Lung (tissue), 5 donors: ENCODE results near the gene NRAS. TPM values are rescaled to one million over a fixed set of nuclear protein-coding genes. Genes with fewer than 3 reads are reported as not detected.

Experiments
- polyA plus RNA-seq, 2 donors: library from polyadenylated mRNA; stranded (reverse); fragments of 200-250 nt; gene quantifications; one replicate each; pipeline ENCODE4 v1.2.1, GENCODE V29; 2013
- small RNA-seq: library from RNA; depleted of rRNA; stranded (forward); fragments of <200 nt; gene quantifications from one replicate; pipeline ENCODE3, GENCODE V24; 2014; ENCODE audit warnings: low replicate concordance
- total RNA-seq, 2 donors: library from RNA; depleted of rRNA in 1 of 2; stranded (reverse); fragments of >200 nt in 1 of 2; gene quantifications; one replicate each; pipeline ENCODE4 v1.2.1, GENCODE V29; 2014 to 2021
- donor health status: Bipolar disorder and iron deficiency.
- donor health status: healthy.
- donor health status: DM: yes; HTN: yes; CAD: no.

The NRAS gene
- total and polyA plus RNA-seq, 4 donors = 14.6 to 43.3 (median 28.5) TPM

Small RNAs within 50 kb of the gene (small RNA-seq; reads per million reads assigned to genes)
- gene RN7SL432P (not detected), gene RNY1P13 (not detected)

Other genes starting within 250 kb of the NRAS start
- gene TRIM33, start 205.6 kb downstream of the NRAS start, total RNA-seq = 100 to 1,000 TPM in 1 of 2 donors, 10 to 100 TPM in 1; 26.7 to 102 TPM
- gene TRIM33, start 205.6 kb downstream of the NRAS start, polyA plus RNA-seq = 10 to 100 TPM in 1 of 2 donors, 1 to 10 TPM in 1; 9.5 to 10.8 TPM
- 10 to 100 TPM; 28.8 to 30.9 TPM for gene BCAS2, start 135.2 kb downstream of the NRAS start, total RNA-seq
- gene BCAS2, start 135.2 kb downstream of the NRAS start, polyA plus RNA-seq = 10 to 100 TPM; 22.4 to 31.3 TPM
- 1 to 10 TPM; 4.1 to 6.1 TPM for gene DENND2C, start 46.7 kb downstream of the NRAS start, total RNA-seq
- 1 to 10 TPM in 1 of 2 donors, under 1 TPM in 1; 1.00 to 2.0 TPM for gene DENND2C, start 46.7 kb downstream of the NRAS start, polyA plus RNA-seq
- under 1 TPM in 1 of 2 donors, not detected in 1; 0.34 TPM for gene AMPD1, start 21.2 kb downstream of the NRAS start, total RNA-seq
- gene AMPD1, start 21.2 kb downstream of the NRAS start, polyA plus RNA-seq = not detected
- 100 to 1,000 TPM; 419 to 591 TPM for gene CSDE1, start 41.2 kb upstream of the NRAS start, total RNA-seq
- 100 to 1,000 TPM; 135 to 168 TPM for gene CSDE1, start 41.2 kb upstream of the NRAS start, polyA plus RNA-seq
- 10 to 100 TPM; 44.3 to 71.5 TPM for gene SIKE1, start 63.9 kb upstream of the NRAS start, total RNA-seq
- 10 to 100 TPM; 17.2 to 21.6 TPM for gene SIKE1, start 63.9 kb upstream of the NRAS start, polyA plus RNA-seq
- under 1 TPM in 1 of 2 donors, not detected in 1; 0.09 TPM for gene SYCP1, start 138.1 kb upstream of the NRAS start, total RNA-seq
- gene SYCP1, start 138.1 kb upstream of the NRAS start, polyA plus RNA-seq = not detected